ENCODE measurements around the gene EPX.
"Not testable (repeated sequence)": the region's sequence is repeated elsewhere in the genome, so short reads cannot be mapped to it uniquely, and the experiment has no call there.

EPX gene, protein sequence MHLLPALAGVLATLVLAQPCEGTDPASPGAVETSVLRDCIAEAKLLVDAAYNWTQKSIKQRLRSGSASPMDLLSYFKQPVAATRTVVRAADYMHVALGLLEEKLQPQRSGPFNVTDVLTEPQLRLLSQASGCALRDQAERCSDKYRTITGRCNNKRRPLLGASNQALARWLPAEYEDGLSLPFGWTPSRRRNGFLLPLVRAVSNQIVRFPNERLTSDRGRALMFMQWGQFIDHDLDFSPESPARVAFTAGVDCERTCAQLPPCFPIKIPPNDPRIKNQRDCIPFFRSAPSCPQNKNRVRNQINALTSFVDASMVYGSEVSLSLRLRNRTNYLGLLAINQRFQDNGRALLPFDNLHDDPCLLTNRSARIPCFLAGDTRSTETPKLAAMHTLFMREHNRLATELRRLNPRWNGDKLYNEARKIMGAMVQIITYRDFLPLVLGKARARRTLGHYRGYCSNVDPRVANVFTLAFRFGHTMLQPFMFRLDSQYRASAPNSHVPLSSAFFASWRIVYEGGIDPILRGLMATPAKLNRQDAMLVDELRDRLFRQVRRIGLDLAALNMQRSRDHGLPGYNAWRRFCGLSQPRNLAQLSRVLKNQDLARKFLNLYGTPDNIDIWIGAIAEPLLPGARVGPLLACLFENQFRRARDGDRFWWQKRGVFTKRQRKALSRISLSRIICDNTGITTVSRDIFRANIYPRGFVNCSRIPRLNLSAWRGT

GRCh38 chr17:58192612-58193011, at the start of gene EPX:
EPX (plus strand) TSS chr17:58192726; CDS start chr17:58192847, 121 bp downstream.
- no peak for DNase-seq (ENCODE audit: low read depth in 2 of 2)

- DNase-seq (ENCODE audit: low read depth in 2 of 2) = not testable (repeated sequence)
Measured at GRCh38 chr17:58143335-58143734, 49.2 kb upstream of the EPX start.

DNA sequence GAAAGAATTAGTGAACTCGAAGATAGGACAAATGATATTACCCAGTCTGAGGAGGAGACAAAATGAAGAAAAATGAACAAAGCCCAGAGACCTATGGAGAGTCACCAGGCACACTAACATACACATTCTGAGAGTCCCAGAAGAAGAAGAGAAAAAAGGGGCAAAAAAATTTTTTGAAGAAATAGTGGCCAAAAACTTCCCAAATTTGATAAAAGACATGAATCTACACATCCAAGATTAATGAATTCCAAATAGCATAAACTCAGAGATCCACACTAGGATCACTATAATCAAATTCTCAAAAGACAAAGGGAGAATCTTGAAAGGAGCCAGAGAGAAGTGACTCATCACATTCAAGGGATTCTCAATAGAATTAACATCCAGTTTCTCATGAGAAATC, 47.7 kb upstream of the EPX start:
- DNase-seq (ENCODE audit: low read depth in 2 of 2) = no peak

DNA sequence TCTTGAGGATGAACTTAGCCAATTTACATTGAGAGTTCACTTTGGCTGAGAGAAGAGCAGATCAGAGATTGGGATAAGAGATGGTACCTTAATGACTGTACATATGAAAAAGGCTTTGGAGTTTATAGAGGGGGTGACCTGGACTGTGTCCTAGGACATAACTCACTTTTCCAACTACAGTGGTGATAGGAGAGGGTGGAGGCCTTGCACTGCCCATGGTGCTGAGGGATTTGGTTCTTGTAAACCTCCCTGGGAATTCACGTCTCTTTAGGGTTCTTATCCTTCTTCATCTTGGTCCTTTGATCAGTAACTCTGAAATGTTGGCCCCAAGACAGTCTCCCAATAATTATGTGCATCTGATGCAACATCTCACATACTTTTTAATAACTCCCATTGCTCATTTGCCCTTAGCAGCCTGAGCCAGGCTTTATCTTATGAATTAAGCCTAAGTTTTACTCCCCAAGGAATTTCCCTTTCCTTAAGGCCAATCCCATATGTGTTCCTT, 44.5 kb upstream of the EPX start, which contains the start of gene OR4D1:
Gene OR4D1 (plus strand): TSS at position 455 of the 505 bp plus-strand sequence. CDS start 6,770 bp downstream, outside the sequence.
- no peak for DNase-seq (ENCODE audit: low read depth in 2 of 2)

- no peak for DNase-seq (ENCODE audit: low read depth in 2 of 2)
Measured at GRCh38 chr17:58148609-58149008, 43.9 kb upstream of the EPX start.

- no peak for DNase-seq (ENCODE audit: low read depth in 2 of 2)
Measured at GRCh38 chr17:58150394-58150793, 42.1 kb upstream of the EPX start.

DNA sequence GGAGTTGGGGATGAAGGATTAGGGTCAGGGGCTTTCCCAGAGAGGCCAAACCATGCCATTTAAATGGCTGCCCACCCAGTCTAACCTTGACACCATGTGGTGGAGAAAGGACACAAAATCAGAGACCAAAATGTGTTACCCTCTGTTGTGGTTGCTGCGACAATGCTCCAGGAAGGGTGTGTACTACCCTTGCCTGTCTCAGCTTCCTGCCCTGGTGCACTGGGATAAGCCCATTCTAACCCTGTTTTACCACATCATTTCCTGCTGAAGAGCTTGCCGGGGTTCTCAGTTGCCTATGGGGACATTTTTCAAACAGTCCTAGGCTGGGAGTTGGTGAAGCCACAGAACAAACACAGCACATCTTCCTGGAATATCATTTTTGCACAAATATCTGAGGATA, 39.5 kb upstream of the EPX start:
- DNase-seq (ENCODE audit: low read depth in 2 of 2) = no peak

GRCh38 chr17:58153671-58154070, 38.9 kb upstream of the EPX start:
- no peak for DNase-seq (ENCODE audit: low read depth in 2 of 2)

DNA sequence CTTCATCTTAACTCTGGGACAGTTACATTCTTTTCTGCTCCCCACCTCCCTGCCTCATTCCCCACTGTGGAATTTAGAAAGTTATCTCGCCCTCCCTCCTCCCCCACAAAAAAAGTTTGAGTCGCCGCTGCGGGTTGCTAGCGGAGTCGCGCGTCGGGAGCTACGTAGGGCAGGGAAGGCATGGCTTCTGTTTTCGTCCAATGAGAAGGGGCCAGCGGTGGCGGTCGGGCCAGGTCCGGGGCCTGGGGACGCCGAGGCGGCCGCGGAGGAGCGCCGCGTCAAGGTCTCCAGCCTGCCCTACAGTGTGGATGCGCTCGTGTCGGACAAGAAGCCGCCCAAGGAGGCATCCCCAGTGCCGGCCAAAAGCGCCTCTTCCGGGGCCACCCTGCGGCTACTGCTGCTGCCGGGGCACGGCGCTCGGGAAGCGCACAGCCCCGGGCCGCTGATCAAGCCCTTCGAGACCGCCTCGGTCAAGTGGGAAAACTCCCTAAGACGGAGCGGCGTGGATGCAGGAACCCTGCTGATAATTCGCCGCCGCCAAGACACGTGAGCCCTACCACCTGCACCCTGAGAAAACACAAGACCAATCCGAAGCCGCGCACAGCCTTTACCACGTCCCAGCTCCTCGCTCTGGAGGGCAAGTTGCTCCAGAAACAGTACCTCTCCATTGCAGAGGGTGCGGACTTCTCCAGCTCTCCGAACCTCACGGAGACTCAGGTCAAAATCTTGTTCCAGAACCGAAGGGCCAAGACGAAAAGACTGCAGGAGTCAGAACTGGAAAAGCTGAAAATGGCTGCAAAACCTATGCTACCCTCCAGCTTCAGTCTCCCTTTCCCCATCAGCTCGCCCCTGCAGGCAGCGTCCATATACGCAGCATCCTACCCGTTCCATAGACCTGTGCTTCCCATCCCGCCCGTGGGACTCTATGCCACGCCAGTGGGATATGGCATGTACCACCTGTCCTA, 35.4 kb upstream of the EPX start:
- DNase-seq (ENCODE audit: low read depth in 2 of 2) = no peak

GRCh38 chr17:58158181-58158580, 34.3 kb upstream of the EPX start:
- no peak for DNase-seq (ENCODE audit: low read depth in 2 of 2)

DNA sequence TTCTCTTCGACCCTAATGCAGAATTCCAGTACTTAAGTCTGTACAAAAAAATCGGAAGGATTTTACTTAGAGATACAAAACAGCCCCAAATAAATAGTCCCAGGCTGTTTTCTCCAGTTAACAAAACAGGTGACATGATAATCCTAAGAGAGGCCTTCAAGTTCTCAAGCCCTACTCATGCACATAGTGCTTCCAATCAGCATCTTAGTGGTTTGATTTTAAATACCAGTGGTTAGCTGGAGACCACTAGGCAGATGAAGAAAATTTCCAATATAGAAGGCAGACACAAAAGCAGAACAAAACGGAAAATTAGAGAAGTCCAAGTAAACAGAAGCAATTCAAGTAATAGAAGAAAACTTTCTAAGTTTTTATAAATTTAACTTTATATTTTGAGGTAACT, 31.0 kb upstream of the EPX start:
- no peak for DNase-seq (ENCODE audit: low read depth in 2 of 2)

- no peak for DNase-seq (ENCODE audit: low read depth in 2 of 2)
Measured at GRCh38 chr17:58165981-58166380, 26.5 kb upstream of the EPX start.

- DNase-seq (ENCODE audit: low read depth in 2 of 2) = no peak
Measured at GRCh38 chr17:58166682-58167081, 25.8 kb upstream of the EPX start, which contains the start of gene OR4D2. OR4D2 (plus strand) TSS chr17:58166982; CDS start chr17:58169656, 2,674 bp downstream.

GRCh38 chr17:58170622-58171021, 21.9 kb upstream of the EPX start:
- no peak for DNase-seq (ENCODE audit: low read depth in 2 of 2)

DNA sequence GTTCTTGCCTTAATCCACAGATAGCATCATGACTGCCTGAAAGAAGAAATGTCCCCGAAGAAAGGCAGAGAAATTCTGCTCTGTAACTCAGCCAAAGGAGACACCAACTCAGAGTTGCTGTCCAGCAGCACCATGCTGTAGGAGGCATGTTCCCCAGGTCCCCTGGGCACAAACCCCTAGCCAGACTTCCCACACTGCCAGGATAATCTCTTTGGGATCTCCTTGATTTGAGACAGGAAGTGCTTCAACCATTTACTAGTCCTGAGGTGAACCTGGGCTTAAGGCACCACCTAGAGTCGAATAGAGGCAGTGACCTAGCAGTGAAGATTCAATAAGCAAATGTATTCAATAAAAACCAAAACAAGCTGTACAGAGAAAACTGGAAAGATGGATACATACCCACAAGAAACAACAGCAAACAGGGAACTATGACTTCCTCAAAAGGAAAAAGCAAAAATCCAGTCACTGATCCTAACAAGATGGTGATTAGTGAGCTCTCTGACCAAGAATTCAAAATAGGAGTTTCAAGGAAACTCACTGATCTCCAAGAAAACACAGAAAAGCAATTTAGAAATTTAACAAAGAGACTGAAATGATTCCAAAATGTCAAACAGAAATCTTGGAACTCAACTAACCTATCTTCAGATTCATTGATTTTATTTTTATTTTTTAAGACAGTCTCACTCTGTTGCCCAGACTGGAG, 20.0 kb upstream of the EPX start:
- DNase-seq (ENCODE audit: low read depth in 2 of 2) = no peak

- no peak for DNase-seq (ENCODE audit: low read depth in 2 of 2)
Measured at GRCh38 chr17:58174871-58175270, 17.7 kb upstream of the EPX start.

GRCh38 chr17:58176200-58176599, 16.3 kb upstream of the EPX start:
- no peak for DNase-seq (ENCODE audit: low read depth in 2 of 2)

DNA sequence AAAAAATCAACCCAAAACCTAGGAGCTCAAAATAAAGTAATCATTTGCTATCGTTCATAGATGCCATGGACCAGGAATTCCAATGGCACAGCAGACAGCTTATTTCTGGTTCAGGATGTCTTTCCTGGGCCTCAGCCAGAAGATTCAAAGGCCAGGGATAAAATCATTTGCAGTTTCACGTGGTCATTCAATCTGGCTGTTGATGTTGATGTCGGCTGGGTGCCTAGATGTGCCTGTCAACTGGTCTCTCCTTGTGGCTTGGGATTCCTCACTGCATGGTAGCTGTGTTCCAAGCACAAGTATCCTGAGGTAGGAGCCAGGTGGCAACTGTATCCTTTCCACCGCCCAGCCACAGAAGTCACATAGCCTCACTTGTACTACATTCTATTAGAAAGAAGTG, 10.7 kb upstream of the EPX start:
- no peak for DNase-seq (ENCODE audit: low read depth in 2 of 2)

DNA sequence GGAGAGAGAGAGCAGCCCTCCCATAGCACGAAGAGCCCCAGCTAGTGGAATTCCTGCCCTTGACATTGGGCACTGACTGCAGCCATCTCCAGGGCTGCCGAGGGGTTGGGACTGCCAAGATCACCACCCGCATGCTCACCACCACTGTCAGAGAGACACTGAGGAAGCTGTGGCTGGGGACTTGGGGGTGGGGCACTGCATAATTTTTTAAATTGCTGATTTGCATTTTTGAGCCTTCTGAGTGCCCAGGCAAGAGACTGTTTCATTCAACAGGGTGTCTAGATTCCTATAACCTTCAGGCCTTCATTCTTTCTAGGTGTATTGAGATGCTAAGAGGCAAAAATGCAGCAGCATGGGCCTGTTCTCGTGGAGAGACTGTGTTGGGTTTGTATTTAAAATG, 9.0 kb upstream of the EPX start:
- DNase-seq (ENCODE audit: low read depth in 2 of 2) = no peak

- peak; percentile 8 to 18 for DNase-seq (ENCODE audit: low read depth in 2 of 2)
Measured at GRCh38 chr17:58184308-58184985, 8.1 kb upstream of the EPX start.

Measured in fibroblast of skin of left biceps (primary cell).